SK-N-SH (cell line): ENCODE data around the gene ADAMTS3. TPM values are rescaled to one million over a fixed set of nuclear protein-coding genes. Genes with fewer than 3 reads are reported as not detected.

Source experiments
- CTCF ChIA-PET: fragments of 300-600, 350-600 bp; formaldehyde crosslinking; extraction: SDS; loops from one replicate; lab custom pipeline; 2021; lab: Yijun Ruan, JAX
- POLR2A ChIA-PET: fragments of 350-600 bp; sonication (Branson Sonifier 250); formaldehyde crosslinking; extraction: SDS; loops from one replicate; lab custom pipeline; 2020; ENCODE audit warnings: antibody characterized with exemption, inconsistent platforms; lab: Yijun Ruan, JAX
- DNase-seq: peaks from one replicate; pipeline ENCODE4 v3.0.0; 2012
- H2AFZ ChIP-seq: fragments of 200-600 bp; sonication (generic); 2 replicates; pipeline ENCODE4 v1.8.1; 2016; ENCODE audit warnings: antibody characterized with exemption, mild to moderate bottlenecking, low read depth
- H3F3A ChIP-seq: fragments of 200-600 bp; sonication (generic); replicated peaks from 2 replicates; pipeline ENCODE3; 2016; ENCODE audit warnings: antibody characterized with exemption, mild to moderate bottlenecking; ENCODE audit not compliant: insufficient read depth
- H3K27ac ChIP-seq, 2 experiments: fragments of 200-500 bp in 1 of 2; fragments of 200-600 bp in 1 of 2; sonication (Bioruptor generic) in 1 of 2; sonication (generic), shearing (Covaris generic) in 1 of 2; 2 replicates each; pipeline versions ENCODE4 v1.5.1 to v1.6.1; 2014 to 2016; ENCODE audit warnings: low read depth in 2 of 2, inconsistent platforms in 1 of 2, low read length in 1 of 2, mild to moderate bottlenecking in 1 of 2, mixed read lengths in 1 of 2
- H3K27me3 ChIP-seq: fragments of 200-600 bp; sonication (generic), shearing (Covaris generic); 2 replicates; pipeline ENCODE4 v1.6.1; 2016; ENCODE audit warnings: mixed run types; ENCODE audit not compliant: insufficient read depth
- H3K36me3 ChIP-seq, 2 experiments: fragments of 200-500 bp in 1 of 2; fragments of 200-600 bp in 1 of 2; sonication (Bioruptor generic) in 1 of 2; sonication (generic) in 1 of 2; replicated peaks in 1 of 2; 2 replicates each; pipeline versions ENCODE3 to v1.5.1; 2014 to 2016; ENCODE audit warnings: low read length in 1 of 2, mild to moderate bottlenecking in 1 of 2; ENCODE audit not compliant: insufficient read depth in 2 of 2, control insufficient read depth in 1 of 2
- H3K4me1 ChIP-seq, 2 experiments: fragments of 200-500 bp in 1 of 2; fragments of 200-600 bp in 1 of 2; sonication (Bioruptor generic) in 1 of 2; sonication (generic), shearing (Covaris generic) in 1 of 2; 2 replicates each; pipeline versions ENCODE4 v1.5.1 to v1.6.1; 2014 to 2016; ENCODE audit warnings: low read depth in 1 of 2, low read length in 1 of 2, mixed run types in 1 of 2; ENCODE audit not compliant: insufficient read depth in 2 of 2, control insufficient read depth in 1 of 2
- H3K4me2 ChIP-seq: fragments of 200-600 bp; sonication (generic), shearing (Covaris generic); 2 replicates; pipeline ENCODE4 v1.6.1; 2017; ENCODE audit warnings: mixed run types
- H3K4me3 ChIP-seq, 2 experiments: fragments of 200-500 bp in 1 of 2; fragments of 200-600 bp in 1 of 2; sonication (Bioruptor generic) in 1 of 2; sonication (generic), shearing (Covaris generic) in 1 of 2; 2 replicates each; pipeline versions ENCODE4 v1.5.1 to v1.8.1; 2014 to 2016; ENCODE audit warnings: low read depth in 2 of 2, inconsistent platforms in 1 of 2, low read length in 1 of 2, mild to moderate bottlenecking in 1 of 2, mixed read lengths in 1 of 2, moderate library complexity in 1 of 2
- H3K79me2 ChIP-seq: fragments of 200-600 bp; sonication (generic); 2 replicates; pipeline ENCODE4 v1.8.1; 2017; ENCODE audit warnings: mild to moderate bottlenecking; ENCODE audit not compliant: insufficient read depth
- H3K9ac ChIP-seq: fragments of 200-600 bp; sonication (generic); 2 replicates; pipeline ENCODE4 v1.6.1; 2017; ENCODE audit warnings: mixed run types
- H3K9me2 ChIP-seq: fragments of 200-600 bp; sonication (generic); 2 replicates; pipeline ENCODE4 v1.6.1; 2017; ENCODE audit warnings: mixed run types
- H3K9me3 ChIP-seq: fragments of 200-600 bp; sonication (generic); 2 replicates; pipeline ENCODE4 v1.6.1; 2017; ENCODE audit warnings: mixed run types, mild to moderate bottlenecking, moderate library complexity
- H4K20me1 ChIP-seq: fragments of 200-600 bp; sonication (generic); 2 replicates; pipeline ENCODE4 v1.6.1; 2017; ENCODE audit warnings: mild to moderate bottlenecking, mixed run types; ENCODE audit not compliant: insufficient read depth
- CHD2 ChIP-seq: fragments of 150-350 bp; IDR thresholded peaks from 2 replicates; pipeline ENCODE4 v1.6.1; 2018; ENCODE audit warnings: low read length; ENCODE audit not compliant: partially characterized antibody
- CTCF ChIP-seq: fragments of 200-600 bp; sonication (generic); IDR thresholded peaks from 2 replicates; pipeline ENCODE4 v1.6.1; 2017; ENCODE audit warnings: antibody characterized with exemption, mild to moderate bottlenecking, moderate library complexity
- ELF1 ChIP-seq: IDR thresholded peaks from 2 replicates; pipeline ENCODE4 v1.4.0; 2012
- EZH2phosphoT487 ChIP-seq: fragments of 200-600 bp; sonication (generic); IDR thresholded peaks from 2 replicates; pipeline ENCODE4 v1.6.1; 2017; ENCODE audit warnings: low read depth, mixed run types, mild to moderate bottlenecking, antibody characterized with exemption, moderate library complexity, borderline replicate concordance
- FOSL2 ChIP-seq: IDR thresholded peaks from 2 replicates; pipeline ENCODE4 v1.4.0; 2012; ENCODE audit warnings: low read depth, mild to moderate bottlenecking, moderate library complexity, borderline replicate concordance
- FOXJ3 ChIP-seq: sonication (generic); formaldehyde crosslinking; IDR thresholded peaks from 2 replicates; pipeline ENCODE4 v1.5.1; 2020; ENCODE audit warnings: mild to moderate bottlenecking, missing genetic modification reagents
- FOXM1 ChIP-seq: IDR thresholded peaks from 2 replicates; pipeline ENCODE4 v1.4.0; 2012; ENCODE audit warnings: low read depth, mild to moderate bottlenecking
- GABPA ChIP-seq: IDR thresholded peaks from 2 replicates; pipeline ENCODE4 v1.4.0; 2012; ENCODE audit warnings: low read depth, mild to moderate bottlenecking
- MEF2A ChIP-seq: IDR thresholded peaks from 2 replicates; pipeline ENCODE4 v1.4.0; 2012; ENCODE audit warnings: low read depth, borderline replicate concordance
- MXI1 ChIP-seq: IDR thresholded peaks from 2 replicates; pipeline ENCODE4 v1.6.1; 2012; ENCODE audit warnings: mild to moderate bottlenecking, low read depth, low read length, improper control_type of control experiment
- NFIC ChIP-seq: IDR thresholded peaks from 2 replicates; pipeline ENCODE4 v1.4.0; 2012; ENCODE audit warnings: borderline replicate concordance
- PBX3 ChIP-seq: IDR thresholded peaks from 2 replicates; pipeline ENCODE4; 2012
- RAD21 ChIP-seq: IDR thresholded peaks from 2 replicates; pipeline ENCODE4 v1.6.1; 2012; ENCODE audit warnings: mild to moderate bottlenecking, low read length
- RCOR1 ChIP-seq: fragments of 150-350 bp; IDR thresholded peaks from 2 replicates; pipeline ENCODE4 v1.6.1; 2017; ENCODE audit warnings: antibody characterized with exemption, low read length
- RFX5 ChIP-seq: IDR thresholded peaks from 2 replicates; pipeline ENCODE4 v1.6.1; 2012; ENCODE audit warnings: mild to moderate bottlenecking, improper control_type of control experiment, low read length
- RXRA ChIP-seq: IDR thresholded peaks from 2 replicates; pipeline ENCODE4 v1.4.0; 2012; ENCODE audit warnings: low read depth, mild to moderate bottlenecking, borderline replicate concordance
- SIN3A ChIP-seq: IDR thresholded peaks from 2 replicates; pipeline ENCODE4 v1.6.1; 2012; ENCODE audit warnings: low read depth, mild to moderate bottlenecking, low read length, moderate library complexity, borderline replicate concordance
- SMC3 ChIP-seq: IDR thresholded peaks from 2 replicates; pipeline ENCODE4 v1.6.1; 2012; ENCODE audit warnings: low read depth, low read length, improper control_type of control experiment
- TAF1 ChIP-seq: IDR thresholded peaks from 2 replicates; pipeline ENCODE4 v1.6.1; 2012; ENCODE audit warnings: low read depth, mild to moderate bottlenecking, low read length, moderate library complexity, borderline replicate concordance
- TCF12 ChIP-seq: IDR thresholded peaks from 2 replicates; pipeline ENCODE4 v1.4.0; 2012
- WGBS: methylation state at CpG from one replicate; pipeline ENCODE4 v1.1.6; 2017; ENCODE audit warnings: low lambda C conversion rate; 5-methylcytosine and 5-hydroxymethylcytosine counted together
- polyA plus RNA-seq, 3 experiments: library from polyadenylated mRNA; depleted of rRNA; stranded (reverse); fragments of >200 nt; gene quantifications; 2 replicates each; pipeline ENCODE4 v1.2.3, GENCODE V29; 2012
- TF ChIP-seq, protein P1 (sequence below): IDR thresholded peaks from 2 replicates; pipeline ENCODE4 v1.4.0; 2012; ENCODE audit warnings: low read depth, borderline replicate concordance

ADAMTS3 gene
- polyA plus RNA-seq, 1 of the 3 experiments (the other 2 are of a cell fraction): 0.99 TPM

DNA sequence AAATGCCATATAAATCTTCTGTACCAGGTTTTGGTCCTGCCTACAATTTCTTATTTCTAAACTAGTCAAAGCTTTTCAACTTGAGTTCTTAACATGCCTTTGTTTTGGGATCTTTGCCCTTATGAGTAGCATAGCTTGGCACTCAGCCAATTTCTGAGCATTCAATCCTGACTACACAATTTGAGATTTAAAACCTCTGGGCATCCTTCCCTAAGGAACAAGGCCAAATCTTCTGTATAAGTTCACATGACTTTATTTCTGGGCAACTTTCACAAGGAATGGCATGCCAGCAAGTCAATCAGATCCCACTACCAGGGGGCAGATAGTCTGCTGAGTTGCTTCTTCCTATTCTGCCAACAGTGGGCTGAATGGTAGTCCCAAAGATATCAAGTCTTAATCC, 254.2 kb downstream of the ADAMTS3 start (continued):
- TF ChIP-seq PBX3: peak; percentile 68
- no peak for TF ChIP-seq RFX5
- TF ChIP-seq MXI1: no peak
- TF ChIP-seq FOXJ3 (CRISPR knock-in tag): no peak
- peak; percentile 36; the same call in 1 of the 2 replicates for TF ChIP-seq FOSL2
- TF ChIP-seq, protein P1, sequence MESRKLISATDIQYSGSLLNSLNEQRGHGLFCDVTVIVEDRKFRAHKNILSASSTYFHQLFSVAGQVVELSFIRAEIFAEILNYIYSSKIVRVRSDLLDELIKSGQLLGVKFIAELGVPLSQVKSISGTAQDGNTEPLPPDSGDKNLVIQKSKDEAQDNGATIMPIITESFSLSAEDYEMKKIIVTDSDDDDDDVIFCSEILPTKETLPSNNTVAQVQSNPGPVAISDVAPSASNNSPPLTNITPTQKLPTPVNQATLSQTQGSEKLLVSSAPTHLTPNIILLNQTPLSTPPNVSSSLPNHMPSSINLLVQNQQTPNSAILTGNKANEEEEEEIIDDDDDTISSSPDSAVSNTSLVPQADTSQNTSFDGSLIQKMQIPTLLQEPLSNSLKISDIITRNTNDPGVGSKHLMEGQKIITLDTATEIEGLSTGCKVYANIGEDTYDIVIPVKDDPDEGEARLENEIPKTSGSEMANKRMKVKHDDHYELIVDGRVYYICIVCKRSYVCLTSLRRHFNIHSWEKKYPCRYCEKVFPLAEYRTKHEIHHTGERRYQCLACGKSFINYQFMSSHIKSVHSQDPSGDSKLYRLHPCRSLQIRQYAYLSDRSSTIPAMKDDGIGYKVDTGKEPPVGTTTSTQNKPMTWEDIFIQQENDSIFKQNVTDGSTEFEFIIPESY: 0 out of 2 replicates have a peak, but pooled peaks have one; percentile 22

- 82% methylated on average over 5 of the region's 5 CpGs for WGBS
- Histone ChIP-seq H3K9me3 (no peaks in the 10 kb centered on the region), H3K4me3 (no peak overlapping the region), H3K4me1 (peaks cover 11 to 14% of the 10 kb centered on the region in 2 experiments; a peak in 3 of 4 replicates), H3K79me2 (no peaks in the 10 kb centered on the region), H4K20me1 (no peaks in the 10 kb centered on the region), H3K27me3 (no peaks in the 10 kb centered on the region), H3K4me2 (no peak overlapping the region), H3K9ac (no peak overlapping the region), H3K36me3 (no peaks in the 10 kb centered on the region), H3F3A (peaks cover 15% of the 10 kb centered on the region), H3K27ac (peak overlapping the region; percentile 77 to 79; a peak in 3 of 4 replicates), H3K9me2 (no peaks in the 10 kb centered on the region), H2AFZ (no peak overlapping the region)
- no peak for DNase-seq
- POLR2A ChIA-PET: no interaction called here
- CTCF ChIA-PET: interaction anchor here (1.2 to 2.7 kb wide), 5 partner anchors 10 to 192 kb away, joined by 3 to 12 read pairs (median 5); no protein-coding TSS in a partner anchor
- TF ChIP-seq FOSL2 (no peak), NFIC (no peak), FOXM1 (no peak), CHD2 (no peak), RAD21 (no peak), TCF12 (no peak), CTCF (no peak), EZH2phosphoT487 (no peak), RCOR1 (no peak), RXRA (no peak), TAF1 (no peak), MEF2A (no peak), ELF1 (no peak), GABPA (no peak), SMC3 (no peak), SIN3A (no peak)
Measured at GRCh38 chr4:72313121-72313520, 255.9 kb downstream of the ADAMTS3 start.
